ENCODE data around the gene WHAMM. TPM values are rescaled to one million over a fixed set of nuclear protein-coding genes. Genes with fewer than 3 reads are reported as not detected.

The WHAMM gene
- total and polyA plus RNA-seq, 2 donors (not counting 3 experiments of a cell fraction or from before 2014, with no cell fraction given): 4.1 to 9.4 TPM

GRCh38 chr15:82862886-82863285 is 53.5 kb downstream of the WHAMM start:
- Histone ChIP-seq H3K27ac (ENCODE audit: insufficient read depth, low read depth, low read length) (no peak overlapping the region), H4K20me1 (replicated peaks; ENCODE audit: control insufficient read depth, extremely low read depth, insufficient read depth, low read length) (no peaks in the 10 kb centered on the region), H3K36me3 (ENCODE audit: control insufficient read depth in 2 of 2, extremely low read depth in 1 of 2, insufficient read depth in 2 of 2, low read length in 2 of 2) (no peaks in the 10 kb centered on the region), H2AFZ (ENCODE audit: low read depth, low read length) (no peak overlapping the region), H3K27me3 (ENCODE audit: control insufficient read depth in 2 of 2, insufficient read depth in 2 of 2, low read length in 2 of 2) (no peaks in the 10 kb centered on the region), H3K4me2 (ENCODE audit: insufficient read depth, low read length) (no peak overlapping the region), H3K9me3 (replicated peaks; ENCODE audit: control insufficient read depth, insufficient read depth, low read length) (no peaks in the 10 kb centered on the region), H3K4me3 (replicated peaks in 1 of 3; ENCODE audit: insufficient read depth in 1 of 3, low read depth in 1 of 3, low read length in 3 of 3) (no peak overlapping the region), H3K79me2 (ENCODE audit: control insufficient read depth, insufficient read depth, low read length) (no peaks in the 10 kb centered on the region), H3K4me1 (ENCODE audit: control insufficient read depth, extremely low read depth, insufficient read depth, low read length) (no peaks in the 10 kb centered on the region), H3K9ac (replicated peaks; ENCODE audit: extremely low read depth, insufficient read depth, low read length) (no peak overlapping the region), H3K9me1 (replicated peaks; ENCODE audit: control insufficient read depth, extremely low read depth, insufficient read depth, low read length) (no peaks in the 10 kb centered on the region)
- intact Hi-C loops (cut with micrococcal nuclease): no loop called here
- CTCF ChIA-PET: no interaction called here
- dilution Hi-C loops (cut with MboI; ENCODE audit: extremely low pct_ligation_motif_present, low sequenced_read_pairs): no loop called here
- no peak for FAIRE-seq
- TF ChIP-seq GATA2 (IDR thresholded peaks at IDR 0.05; ENCODE audit: insufficient read depth, insufficient read length, low read depth, low read length) (no peak), POLR2AphosphoS5 (IDR thresholded peaks at IDR 0.05; ENCODE audit: insufficient read depth, low read depth, low read length) (no peak), JUN (IDR thresholded peaks at IDR 0.05; ENCODE audit: borderline replicate concordance, insufficient read depth, insufficient read length, low read depth) (no peak), POLR2A (IDR thresholded peaks at IDR 0.05; ENCODE audit: low read depth, low read length) (no peak), MAX (IDR thresholded peaks at IDR 0.05; ENCODE audit: insufficient read depth, insufficient read length) (no peak), FOS (IDR thresholded peaks at IDR 0.05; ENCODE audit: borderline replicate concordance, insufficient read depth, low read length) (no peak), CTCF (IDR thresholded peaks at IDR 0.05; ENCODE audit: extremely low read depth in 1 of 2, insufficient read depth in 1 of 2, low read depth in 1 of 2, low read length in 2 of 2) (no peak), EZH2 (IDR thresholded peaks at IDR 0.05; ENCODE audit: borderline replicate concordance, low read depth, low read length, severe bottlenecking) (no peak), MYC (IDR thresholded peaks at IDR 0.05; ENCODE audit: low read depth, low read length) (no peak)
- POLR2A ChIA-PET: no interaction called here
- DNase-seq (ENCODE audit: low read depth, low spot score): no peak
- no TSS peak for BruUV-seq (replicated peaks)
